Type B pancreatic cell (in vitro differentiated cells): ENCODE results near the gene RSBN1L. TPM values are rescaled to one million over a fixed set of nuclear protein-coding genes. Genes with fewer than 3 reads are reported as not detected.

ENCODE experiments used
- DNase-seq: peaks from one replicate; pipeline ENCODE4 v3.0.0; 2021; ENCODE audit warnings: mixed read lengths; ENCODE audit not compliant: unreplicated experiment; ENCODE audit errors: extremely low spot score
- H3K27ac Mint-ChIP-seq: 2 replicates; pipeline ENCODE4 v1.8.0; 2021; ENCODE audit warnings: mild to moderate bottlenecking, mixed read lengths
- H3K27me3 Mint-ChIP-seq: 2 replicates; pipeline ENCODE4 v1.8.0; 2021; ENCODE audit warnings: mixed read lengths
- H3K36me3 Mint-ChIP-seq: 2 replicates; pipeline ENCODE4 v1.8.0; 2021; ENCODE audit warnings: mixed read lengths
- H3K4me1 Mint-ChIP-seq: one replicate; pipeline ENCODE4 v1.8.0; 2021; ENCODE audit warnings: mixed read lengths; ENCODE audit not compliant: unreplicated experiment
- H3K4me3 Mint-ChIP-seq: 2 replicates; pipeline ENCODE4 v1.8.0; 2021; ENCODE audit warnings: mild to moderate bottlenecking, mixed read lengths
- H3K9me3 Mint-ChIP-seq: 2 replicates; pipeline ENCODE4 v1.8.0; 2021; ENCODE audit warnings: mixed read lengths
- total RNA-seq: library from RNA; stranded (reverse); gene quantifications from 2 replicates; pipeline ENCODE4 v1.2.1, GENCODE V29; 2021; ENCODE audit warnings: low replicate concordance
- TF ChIP-seq, protein P1 (sequence below): fragments of 200-600 bp; sonication (generic); conservative IDR thresholded peaks from 2 replicates; pipeline ENCODE4 v1.5.0; 2021; ENCODE audit warnings: antibody characterized with exemption, mild to moderate bottlenecking

The RSBN1L gene
- total RNA-seq, 1 donor from 2014 or later: 20.4 TPM

DNA sequence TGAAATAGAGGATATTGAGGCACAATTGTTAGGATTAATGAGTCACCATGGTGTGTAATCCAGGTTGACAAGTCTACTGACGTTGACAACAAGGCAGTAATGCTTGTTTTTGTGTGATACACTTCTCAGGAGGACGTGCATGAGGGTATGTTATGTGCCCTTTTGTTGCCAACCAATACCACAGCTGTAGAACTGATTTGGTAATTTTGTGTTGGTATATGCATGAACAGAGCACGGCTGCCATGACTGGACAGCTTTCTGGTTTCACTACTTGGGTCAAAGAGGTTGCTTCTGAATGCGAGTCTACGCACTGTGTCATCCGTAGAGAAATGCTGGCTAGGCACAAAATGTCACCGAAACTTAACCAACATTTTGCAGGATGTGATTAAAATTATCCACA lies 135.2 kb downstream of the RSBN1L start:
- TF ChIP-seq, protein P1, sequence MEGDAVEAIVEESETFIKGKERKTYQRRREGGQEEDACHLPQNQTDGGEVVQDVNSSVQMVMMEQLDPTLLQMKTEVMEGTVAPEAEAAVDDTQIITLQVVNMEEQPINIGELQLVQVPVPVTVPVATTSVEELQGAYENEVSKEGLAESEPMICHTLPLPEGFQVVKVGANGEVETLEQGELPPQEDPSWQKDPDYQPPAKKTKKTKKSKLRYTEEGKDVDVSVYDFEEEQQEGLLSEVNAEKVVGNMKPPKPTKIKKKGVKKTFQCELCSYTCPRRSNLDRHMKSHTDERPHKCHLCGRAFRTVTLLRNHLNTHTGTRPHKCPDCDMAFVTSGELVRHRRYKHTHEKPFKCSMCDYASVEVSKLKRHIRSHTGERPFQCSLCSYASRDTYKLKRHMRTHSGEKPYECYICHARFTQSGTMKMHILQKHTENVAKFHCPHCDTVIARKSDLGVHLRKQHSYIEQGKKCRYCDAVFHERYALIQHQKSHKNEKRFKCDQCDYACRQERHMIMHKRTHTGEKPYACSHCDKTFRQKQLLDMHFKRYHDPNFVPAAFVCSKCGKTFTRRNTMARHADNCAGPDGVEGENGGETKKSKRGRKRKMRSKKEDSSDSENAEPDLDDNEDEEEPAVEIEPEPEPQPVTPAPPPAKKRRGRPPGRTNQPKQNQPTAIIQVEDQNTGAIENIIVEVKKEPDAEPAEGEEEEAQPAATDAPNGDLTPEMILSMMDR: no peak
- no peaks in the 10 kb centered on the region for H3K36me3 Mint-ChIP-seq
- H3K27ac Mint-ChIP-seq: no peak overlapping the region
- H3K27me3 Mint-ChIP-seq: no peaks in the 10 kb centered on the region
- DNase-seq: no peak
- H3K9me3 Mint-ChIP-seq: no peaks in the 10 kb centered on the region
- H3K4me3 Mint-ChIP-seq: no peak overlapping the region
- peaks cover 22% of the 10 kb centered on the region for H3K4me1 Mint-ChIP-seq

DNA sequence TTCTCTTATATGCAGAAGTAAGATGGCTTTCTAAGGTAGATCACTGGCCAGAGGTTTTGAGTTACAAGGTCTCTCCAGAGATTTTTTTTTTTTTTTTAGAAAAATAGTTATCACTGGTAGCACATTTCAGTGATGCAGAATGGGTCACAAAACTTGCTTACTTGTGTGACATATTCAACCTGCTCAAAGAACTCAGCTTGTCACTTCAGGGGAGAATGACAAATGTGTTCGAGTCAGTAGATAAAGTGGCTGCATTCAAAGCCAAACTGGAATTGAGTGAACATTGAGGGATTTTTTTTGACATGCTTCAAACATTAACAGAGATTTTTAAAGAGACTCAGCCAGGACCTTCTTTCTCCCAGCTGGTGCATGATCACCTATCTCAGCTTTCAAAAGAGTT lies 135.7 kb downstream of the RSBN1L start:
- TF ChIP-seq, protein P1: no peak
- H3K27ac Mint-ChIP-seq: no peak overlapping the region
- no peaks in the 10 kb centered on the region for H3K27me3 Mint-ChIP-seq
- peaks cover 22% of the 10 kb centered on the region for H3K4me1 Mint-ChIP-seq
- no peaks in the 10 kb centered on the region for H3K9me3 Mint-ChIP-seq
- no peaks in the 10 kb centered on the region for H3K36me3 Mint-ChIP-seq
- no peak for DNase-seq
- H3K4me3 Mint-ChIP-seq: no peak overlapping the region

Other genes starting within 250 kb of the RSBN1L start
- 69.1 and 76.7 TPM in 2 replicates for gene PTPN12, start 159.2 kb upstream of the RSBN1L start, total RNA-seq
- 16.1 and 17.0 TPM in 2 replicates for gene TMEM60, start 102.0 kb downstream of the RSBN1L start, total RNA-seq
- 11.5 and 18.6 TPM in 2 replicates for gene PHTF2, start 102.3 kb downstream of the RSBN1L start, total RNA-seq